ENCODE results near the gene CARMIL3.

- TF ChIP-seq CTCF (conservative IDR thresholded peaks at IDR 0.05; ENCODE audit: low read depth in 2 of 2): no peak
- no peak for TF ChIP-seq EZH2 (IDR thresholded peaks at IDR 0.05; ENCODE audit: low read depth, unreplicated experiment)
- no peak for TF ChIP-seq POLR2AphosphoS5 (IDR thresholded peaks at IDR 0.05; ENCODE audit: low read depth)
- TF ChIP-seq ZNF331 (CRISPR knock-in tag; IDR thresholded peaks at IDR 0.05; ENCODE audit: low read depth): no peak
Measured at GRCh38 chr14:24054646-24055045, 2.8 kb downstream of the CARMIL3 start.
